ENCODE data around the gene DNPH1.

- TF ChIP-seq CTCF (IDR thresholded peaks at IDR 0.05) (no peak), POLR2A (IDR thresholded peaks at IDR 0.05) (no peak)
Observed at GRCh38 chr6:43240950-43241349, 11.7 kb upstream of the DNPH1 start.

Data from body of pancreas (tissue), 4 donors.